HUES48 (cell line): ENCODE data around the gene DET1.
"Not testable (repeated sequence)": the region's sequence is repeated elsewhere in the genome, so short reads cannot be mapped to it uniquely, and the experiment has no call there.

Experiments used
- H3K27ac ChIP-seq: one replicate; pipeline ENCODE4 v1.7.0; 2013; ENCODE audit warnings: low read depth, low read length, inconsistent platforms
- H3K27me3 ChIP-seq: 2 replicates; pipeline ENCODE4 v1.6.1; 2013; ENCODE audit warnings: mild to moderate bottlenecking, low read length; ENCODE audit not compliant: control insufficient read depth, insufficient read depth
- H3K36me3 ChIP-seq: 2 replicates; pipeline ENCODE4 v1.6.1; 2013; ENCODE audit warnings: low read length; ENCODE audit not compliant: control insufficient read depth, insufficient read depth
- H3K4me1 ChIP-seq: 2 replicates; pipeline ENCODE4 v1.6.1; 2013; ENCODE audit warnings: mild to moderate bottlenecking, low read length; ENCODE audit not compliant: control insufficient read depth, insufficient read depth
- H3K4me3 ChIP-seq: 2 replicates; pipeline ENCODE4 v1.5.1; 2013; ENCODE audit warnings: mild to moderate bottlenecking, low read depth, low read length
- H3K9ac ChIP-seq: 2 replicates; pipeline ENCODE4 v1.6.1; 2013; ENCODE audit warnings: mild to moderate bottlenecking, low read depth, low read length, moderate library complexity
- H3K9me3 ChIP-seq: 2 replicates; pipeline ENCODE4 v1.6.1; 2013; ENCODE audit warnings: low read length; ENCODE audit not compliant: control insufficient read depth, insufficient read depth

DET1 gene

GRCh38 chr15:88477904-88478303 is 68.6 kb downstream of the DET1 start:
- Histone ChIP-seq H3K27ac (no peak overlapping the region), H3K9me3 (no peaks in the 10 kb centered on the region), H3K36me3 (peaks cover 33% of the 10 kb centered on the region), H3K4me1 (no peaks in the 10 kb centered on the region), H3K4me3 (no peak overlapping the region), H3K9ac (no peak overlapping the region), H3K27me3 (no peaks in the 10 kb centered on the region)

- Histone ChIP-seq H3K27me3 (no peaks in the 10 kb centered on the region), H3K9me3 (no peaks in the 10 kb centered on the region), H3K4me1 (no peaks in the 10 kb centered on the region), H3K36me3 (peaks cover 40% of the 10 kb centered on the region), H3K9ac (no peak overlapping the region), H3K27ac (no peak overlapping the region), H3K4me3 (no peak overlapping the region)
Measured at GRCh38 chr15:88477126-88477525, 69.4 kb downstream of the DET1 start.

DNA sequence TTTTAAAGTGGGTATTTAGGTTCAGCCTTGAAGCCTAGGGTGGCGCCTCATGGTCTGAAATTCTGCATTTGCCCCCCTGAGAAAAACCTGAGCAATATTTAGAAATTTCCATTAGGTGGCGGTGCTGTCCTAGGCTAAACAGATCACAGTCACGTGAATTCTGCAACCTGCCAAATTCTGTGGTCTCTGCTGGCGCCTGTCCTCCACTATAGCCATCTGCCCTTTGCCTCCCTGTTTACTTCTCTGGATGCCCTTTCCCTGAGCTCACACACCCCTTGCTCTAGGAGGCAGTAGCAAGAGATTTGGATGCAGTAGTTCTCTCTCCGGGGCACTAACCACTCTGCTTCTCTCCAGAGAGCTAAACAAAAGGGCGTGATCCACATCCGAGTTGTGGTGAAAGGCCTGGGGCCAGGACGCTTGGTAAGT is 69.8 kb downstream of the DET1 start:
- no peaks in the 10 kb centered on the region for H3K9me3 ChIP-seq
- peaks cover 45% of the 10 kb centered on the region for H3K36me3 ChIP-seq
- no peaks in the 10 kb centered on the region for H3K27me3 ChIP-seq

DNA sequence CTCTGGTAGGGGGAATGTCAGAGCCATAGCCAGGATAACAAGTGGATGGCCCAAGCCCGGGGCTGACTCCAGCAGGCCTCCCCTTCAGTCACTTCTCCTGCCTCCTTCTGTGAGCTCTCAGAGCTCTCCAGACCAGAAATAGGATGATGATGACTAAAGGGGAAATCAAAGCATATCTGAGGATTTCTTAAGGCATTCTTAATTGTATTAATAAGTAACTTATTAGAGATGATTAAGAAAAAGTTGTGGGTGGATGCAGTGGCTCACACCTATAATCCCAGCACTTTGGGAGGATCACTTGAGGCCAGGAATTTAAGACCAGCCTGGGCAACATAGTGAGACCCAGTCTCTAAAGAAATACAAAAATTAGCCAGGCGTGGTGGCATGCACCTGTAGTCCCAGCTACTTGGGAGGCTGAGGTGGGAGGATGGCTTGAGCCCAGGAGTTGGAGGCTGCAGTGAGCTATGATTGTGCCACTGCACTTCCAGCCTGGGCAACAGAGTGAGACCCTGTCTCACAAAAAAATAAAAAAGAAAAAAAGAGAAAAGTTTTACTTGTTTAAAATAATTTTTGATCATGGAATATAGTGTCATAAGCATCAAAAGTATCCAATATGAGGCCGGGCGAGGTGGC is 72.7 kb downstream of the DET1 start:
- H3K9ac ChIP-seq, H3K9me3 ChIP-seq, H3K27ac ChIP-seq, H3K27me3 ChIP-seq, H3K4me3 ChIP-seq, H3K4me1 ChIP-seq: not testable (repeated sequence)
- peaks cover 55% of the 10 kb centered on the region for H3K36me3 ChIP-seq

More for the DNA sequence above, 69.8 kb downstream of the DET1 start:
- Histone ChIP-seq H3K27ac (no peak overlapping the region), H3K9ac (no peak overlapping the region), H3K4me3 (no peak overlapping the region), H3K4me1 (no peaks in the 10 kb centered on the region)

DNA sequence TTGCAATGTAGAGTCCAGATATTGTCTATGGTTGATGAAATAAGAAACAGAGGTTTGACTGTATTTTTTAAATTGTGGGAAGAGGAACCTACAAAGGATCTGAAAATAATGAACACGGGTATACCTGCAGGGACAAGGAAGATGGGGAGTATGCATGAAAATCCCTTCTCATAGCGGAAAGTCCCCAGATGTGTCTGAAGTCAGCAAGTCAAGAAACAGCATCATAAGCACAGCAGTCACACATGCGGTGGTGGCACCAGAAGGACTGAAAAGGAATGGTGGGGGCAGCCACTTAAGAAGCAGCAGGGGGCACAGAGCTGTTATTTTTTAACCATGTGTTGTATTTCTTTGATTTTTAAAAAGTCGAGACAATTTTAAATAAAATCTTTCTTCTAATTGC is 74.3 kb downstream of the DET1 start:
- H3K9me3 ChIP-seq: no peaks in the 10 kb centered on the region
- H3K27ac ChIP-seq: no peak overlapping the region
- H3K36me3 ChIP-seq: peaks cover 41% of the 10 kb centered on the region
- no peaks in the 10 kb centered on the region for H3K27me3 ChIP-seq
- H3K9ac ChIP-seq: no peak overlapping the region
- H3K4me3 ChIP-seq: no peak overlapping the region
- no peaks in the 10 kb centered on the region; the same call in 1 of the 2 replicates for H3K4me1 ChIP-seq

GRCh38 chr15:88470625-88471372 is 75.7 kb downstream of the DET1 start:
- H3K9ac ChIP-seq: no peak overlapping the region
- H3K4me1 ChIP-seq: peaks cover 4% of the 10 kb centered on the region; the same call in 1 of the 2 replicates
- H3K4me3 ChIP-seq: no peak overlapping the region
- no peaks in the 10 kb centered on the region for H3K27me3 ChIP-seq
- peaks cover 34% of the 10 kb centered on the region for H3K36me3 ChIP-seq
- no peaks in the 10 kb centered on the region for H3K9me3 ChIP-seq
- H3K27ac ChIP-seq: no peak overlapping the region

DNA sequence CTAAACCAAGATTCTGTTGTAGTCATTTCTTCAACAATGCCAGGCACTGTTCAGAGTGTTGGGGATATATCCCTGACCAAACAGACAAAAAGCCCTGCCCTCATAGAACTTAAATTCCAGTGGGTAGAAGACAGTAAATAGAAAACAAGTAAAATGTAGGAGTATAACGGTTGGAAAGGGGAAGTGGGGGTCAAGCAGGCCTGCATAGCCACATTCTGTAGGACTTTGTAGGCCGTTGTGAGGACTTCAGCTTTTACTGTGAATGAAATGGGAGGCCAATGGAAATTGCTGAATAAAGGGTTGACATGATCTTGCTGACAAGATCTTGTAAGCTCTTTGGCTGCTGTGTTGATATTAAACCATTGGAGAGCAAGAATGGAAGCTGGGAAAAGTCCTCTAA is 77.2 kb downstream of the DET1 start:
- peaks cover 39% of the 10 kb centered on the region for H3K36me3 ChIP-seq
- no peak overlapping the region for H3K4me3 ChIP-seq
- H3K9me3 ChIP-seq: no peaks in the 10 kb centered on the region
- H3K27me3 ChIP-seq: no peaks in the 10 kb centered on the region
- no peak overlapping the region for H3K27ac ChIP-seq
- no peak overlapping the region for H3K9ac ChIP-seq
- peaks cover 4% of the 10 kb centered on the region; the same call in 1 of the 2 replicates for H3K4me1 ChIP-seq

- peaks cover 45% of the 10 kb centered on the region for H3K36me3 ChIP-seq
- H3K4me1 ChIP-seq, H3K4me3 ChIP-seq, H3K27me3 ChIP-seq, H3K27ac ChIP-seq, H3K9me3 ChIP-seq, H3K9ac ChIP-seq: not testable (repeated sequence)
Measured at GRCh38 chr15:88468721-88469120, 77.8 kb downstream of the DET1 start.

DNA sequence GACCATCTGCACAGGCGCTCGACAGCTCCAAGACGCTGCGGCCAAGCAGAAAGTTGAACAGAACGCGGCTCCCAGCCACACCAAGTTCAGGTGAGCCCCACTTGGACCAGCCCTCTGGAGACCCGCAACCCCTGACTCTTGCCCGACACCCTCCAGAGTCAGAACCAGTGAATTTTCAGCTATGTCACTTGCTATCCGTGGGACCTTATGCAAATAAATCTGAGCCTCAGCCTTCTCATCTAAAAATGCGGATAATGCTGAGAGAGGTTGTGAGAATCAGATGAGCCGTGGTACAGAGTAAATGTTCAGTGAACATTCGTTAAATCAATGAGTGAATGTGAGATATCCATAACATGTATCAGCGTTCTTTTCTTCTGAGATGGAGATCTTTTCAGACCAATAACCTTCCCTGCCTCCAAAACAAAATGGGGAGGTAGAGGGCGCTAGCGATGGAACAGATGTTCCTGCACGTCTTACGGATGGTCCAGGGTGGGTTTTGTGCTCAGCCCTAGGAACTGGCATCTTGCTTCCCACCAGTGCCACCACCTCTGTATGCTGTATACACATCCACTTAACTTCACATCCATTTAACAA is 78.4 kb downstream of the DET1 start:
- Histone ChIP-seq H3K4me1 (peaks cover 4% of the 10 kb centered on the region; the same call in 1 of the 2 replicates), H3K36me3 (peaks cover 46% of the 10 kb centered on the region)

GRCh38 chr15:88467073-88467934 is 79.2 kb downstream of the DET1 start, which contains the start of the genes MRPL46 and MRPS11:
MRPL46 (minus strand) TSS chr15:88467388; CDS start chr15:88467377, 11 bp downstream.
MRPS11 (plus strand) TSS chr15:88467708; CDS start chr15:88467718, 10 bp downstream.
- peak within 1 kb of the TSS; percentile 96 for H3K4me3 ChIP-seq
- no peaks in the 10 kb centered on the region for H3K27me3 ChIP-seq
- H3K9me3 ChIP-seq: no peaks in the 10 kb centered on the region
- H3K36me3 ChIP-seq: peaks cover 46% of the 10 kb centered on the region
- peaks cover 4% of the 10 kb centered on the region; the same call in 1 of the 2 replicates for H3K4me1 ChIP-seq
- H3K9ac ChIP-seq: peak within 1 kb of the TSS; percentile 98
- H3K27ac ChIP-seq: peak within 1 kb of the TSS; percentile 91

More for the DNA sequence above, 78.4 kb downstream of the DET1 start:
- peak overlapping the region; percentile 91 for H3K27ac ChIP-seq
- H3K4me3 ChIP-seq: peak overlapping the region; percentile 96
- H3K9me3 ChIP-seq: no peaks in the 10 kb centered on the region
- H3K27me3 ChIP-seq: no peaks in the 10 kb centered on the region
- peak overlapping the region; percentile 98 for H3K9ac ChIP-seq
